Measurements from ENCODE around the gene DNAJC4.

Gene DNAJC4

DNA sequence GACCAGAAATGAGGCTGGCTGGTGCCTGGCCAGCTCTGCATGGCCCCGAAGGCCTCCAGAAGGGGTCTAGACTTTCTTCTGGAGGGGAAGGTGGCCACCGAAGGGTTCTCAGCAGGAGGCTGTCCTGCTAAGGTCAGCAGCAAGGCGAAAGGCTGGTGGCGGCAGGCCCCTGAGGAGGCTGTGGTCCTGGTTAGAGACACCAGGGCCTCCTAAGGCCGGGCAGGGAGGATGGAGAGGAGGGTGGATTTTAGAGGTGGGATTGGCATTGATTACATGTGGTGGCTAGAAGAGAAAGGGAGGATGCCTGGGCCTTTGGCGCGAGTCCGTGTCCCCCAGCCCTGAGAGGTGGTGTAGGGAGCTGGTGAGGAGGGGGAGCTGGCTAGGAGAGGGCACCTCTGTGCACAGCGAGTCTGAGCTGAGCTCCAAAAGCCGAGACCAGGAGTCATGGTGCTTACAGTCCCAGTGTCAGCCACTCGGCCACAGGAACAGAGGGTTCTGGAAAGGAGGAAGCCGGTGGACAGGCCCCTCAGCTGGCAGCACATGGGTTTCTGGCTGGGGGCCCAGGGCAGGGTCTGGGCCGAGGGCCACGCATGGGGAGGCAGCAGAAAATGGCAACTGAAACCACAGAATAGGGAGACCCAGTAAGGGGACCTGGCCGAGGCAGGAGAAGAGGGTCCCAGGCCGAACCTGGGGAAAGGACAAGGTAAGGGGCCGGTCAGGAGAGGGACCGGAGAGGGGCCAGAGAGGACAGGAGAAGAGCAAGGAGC is 21.4 kb upstream of the DNAJC4 start:
- DNase-seq, result no peak

DNA sequence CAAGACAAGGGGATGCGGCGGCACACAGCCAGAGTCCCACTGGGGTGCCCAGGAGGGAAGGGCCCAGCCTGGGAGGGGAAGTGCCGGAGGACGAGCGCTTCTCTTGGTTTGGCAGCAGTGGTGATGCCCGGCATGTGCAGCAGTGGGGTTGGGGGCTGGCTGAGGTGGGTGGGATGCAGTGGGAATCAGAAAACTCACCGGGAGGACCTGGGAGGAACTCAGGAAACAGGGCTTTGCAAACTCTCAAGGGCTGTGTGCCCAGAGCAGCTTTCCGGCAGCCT is 20.8 kb upstream of the DNAJC4 start:
- no peak for DNase-seq

DNA sequence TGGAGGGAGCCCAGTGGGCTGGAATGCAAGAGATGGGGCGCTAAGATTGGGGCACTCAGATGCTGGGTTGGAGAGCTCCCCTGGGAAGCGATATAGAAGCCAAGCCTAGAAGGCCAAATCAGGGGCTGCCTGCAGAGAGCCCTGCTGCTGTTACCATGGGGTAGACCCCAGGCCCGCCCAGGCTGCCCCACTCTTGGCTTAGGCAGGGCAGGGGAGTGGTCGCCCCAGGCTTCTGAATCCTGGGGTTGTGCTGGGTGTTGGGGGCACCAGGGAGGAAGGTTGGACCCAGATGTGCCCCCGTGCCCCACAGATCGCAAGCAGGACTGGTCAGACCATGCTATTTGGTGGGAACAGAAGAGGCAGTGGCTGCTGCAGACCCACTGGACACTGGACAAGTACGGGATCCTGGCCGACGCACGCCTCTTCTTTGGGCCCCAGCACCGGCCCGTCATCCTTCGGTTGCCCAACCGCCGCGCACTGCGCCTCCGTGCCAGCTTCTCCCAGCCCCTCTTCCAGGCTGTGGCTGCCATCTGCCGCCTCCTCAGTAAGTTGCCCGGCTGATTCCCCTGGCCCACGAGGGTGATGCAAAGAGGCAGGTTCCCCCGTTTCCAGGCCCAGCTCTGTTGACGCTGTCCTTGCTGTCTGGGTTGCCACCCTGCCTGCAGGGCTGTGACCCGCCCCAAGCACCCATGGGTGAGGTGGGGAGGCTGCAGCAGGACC is 19.9 kb upstream of the DNAJC4 start:
- DNase-seq, result no peak

DNA sequence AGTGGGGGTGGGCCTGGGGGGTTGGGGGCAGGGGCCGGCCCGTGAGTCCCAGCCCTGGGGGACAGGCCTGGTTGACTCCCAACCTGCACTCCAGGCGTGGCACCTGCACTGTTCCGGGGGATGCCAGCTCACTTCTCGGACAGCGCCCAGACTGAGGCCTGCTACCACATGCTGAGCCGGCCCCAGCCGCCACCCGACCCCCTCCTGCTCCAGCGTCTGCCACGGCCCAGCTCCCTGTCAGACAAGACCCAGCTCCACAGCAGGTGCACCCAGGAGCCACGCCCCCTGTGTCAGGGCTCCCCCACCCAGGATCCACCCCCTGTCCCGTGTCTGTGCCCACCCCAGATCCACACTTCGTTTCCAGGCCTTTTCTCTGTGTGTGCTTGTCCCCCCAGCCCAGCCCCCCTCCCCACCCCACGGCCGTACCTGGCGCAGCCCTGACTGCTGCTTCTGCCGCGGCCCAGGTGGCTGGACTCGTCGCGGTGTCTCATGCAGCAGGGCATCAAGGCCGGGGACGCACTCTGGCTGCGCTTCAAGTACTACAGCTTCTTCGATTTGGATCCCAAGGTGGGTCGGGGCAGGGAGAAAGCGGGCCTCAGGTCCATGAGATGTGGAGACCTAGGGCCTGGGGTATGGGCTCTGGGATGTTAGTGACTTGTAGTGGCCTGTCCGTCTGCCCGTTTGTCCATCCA is 19.0 kb upstream of the DNAJC4 start:
- DNase-seq, result no peak

DNA sequence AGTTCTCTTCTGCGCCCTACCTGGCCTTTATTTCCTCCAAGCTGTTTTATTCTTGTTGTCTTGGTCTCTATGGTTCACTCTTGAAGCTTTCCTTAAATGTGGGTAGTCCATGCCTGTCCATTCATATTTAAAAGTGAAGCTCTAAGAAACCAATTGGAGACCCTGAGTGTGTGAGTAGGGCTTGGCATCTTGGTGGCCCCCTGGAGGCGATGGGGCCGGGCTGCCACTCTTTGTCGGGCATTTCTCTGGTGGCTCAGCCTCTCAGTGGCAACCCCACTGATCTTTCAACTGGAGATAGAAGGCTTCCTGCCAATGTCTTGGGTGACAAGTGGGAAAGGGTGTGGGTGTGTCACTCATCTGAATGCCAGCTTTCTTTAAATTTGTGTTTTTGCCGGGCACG is 13.5 kb upstream of the DNAJC4 start:
- no peak for DNase-seq

DNA sequence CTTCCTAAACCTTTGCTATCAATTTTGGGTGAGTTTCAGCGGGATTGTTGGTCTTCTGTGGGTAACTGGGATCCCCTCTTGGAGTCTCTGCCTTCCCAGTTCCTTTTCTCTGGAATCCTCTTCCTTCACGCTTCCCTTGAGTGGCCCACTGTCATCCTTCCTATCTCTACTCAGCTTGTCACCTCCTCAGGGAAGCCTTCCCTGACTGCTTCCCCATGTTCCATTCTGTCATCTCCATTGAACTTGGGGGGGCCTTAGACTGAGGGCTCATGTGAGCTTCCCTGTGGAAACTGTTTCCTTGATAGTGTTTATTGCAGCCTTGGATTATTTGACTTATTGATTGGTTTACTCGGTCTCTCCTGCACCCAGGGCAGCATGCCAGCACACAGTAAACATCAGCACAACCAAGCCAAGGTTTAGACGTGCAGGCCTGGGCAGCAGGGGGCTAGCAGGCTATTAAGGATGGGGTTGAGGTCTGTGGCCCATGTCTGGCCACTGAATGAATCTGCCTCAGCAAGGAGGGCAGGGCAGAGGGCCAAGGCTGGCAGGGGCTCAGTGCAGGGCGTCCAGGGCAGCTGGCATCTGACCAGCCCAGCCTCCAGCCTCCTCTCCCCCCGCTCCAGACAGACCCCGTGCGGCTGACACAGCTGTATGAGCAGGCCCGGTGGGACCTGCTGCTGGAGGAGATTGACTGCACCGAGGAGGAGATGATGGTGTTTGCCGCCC is 11.6 kb upstream of the DNAJC4 start:
- DNase-seq, result no peak

DNA sequence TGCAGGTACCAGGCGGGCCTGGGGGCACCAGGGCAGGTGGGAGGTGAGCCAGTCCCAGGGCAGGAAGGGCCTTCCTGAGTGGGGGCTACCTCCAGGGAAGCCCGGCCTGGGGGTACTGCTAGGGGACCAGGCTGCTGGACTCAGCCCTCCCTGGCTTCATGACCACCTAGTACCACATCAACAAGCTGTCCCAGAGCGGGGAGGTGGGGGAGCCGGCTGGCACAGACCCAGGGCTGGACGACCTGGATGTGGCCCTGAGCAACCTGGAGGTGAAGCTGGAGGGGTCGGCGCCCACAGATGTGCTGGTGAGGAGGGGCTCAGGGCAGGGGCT is 11.0 kb upstream of the DNAJC4 start:
- no peak for DNase-seq

DNA sequence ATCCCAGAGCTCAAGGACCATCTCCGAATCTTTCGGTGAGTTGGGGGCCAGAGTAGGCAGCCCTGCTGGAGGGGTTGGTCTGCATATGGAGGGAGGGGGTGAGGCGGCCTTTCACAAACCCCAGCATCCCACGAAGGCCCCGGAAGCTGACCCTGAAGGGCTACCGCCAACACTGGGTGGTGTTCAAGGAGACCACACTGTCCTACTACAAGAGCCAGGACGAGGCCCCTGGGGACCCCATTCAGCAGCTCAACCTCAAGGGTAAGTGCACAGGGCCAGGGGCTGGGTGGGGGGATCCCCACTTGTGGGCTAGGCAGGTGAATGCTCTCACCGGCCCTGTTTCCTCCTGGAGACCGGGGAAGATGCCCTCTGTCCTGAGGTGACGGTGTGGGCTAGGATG is 10.6 kb upstream of the DNAJC4 start:
- DNase-seq, result no peak

DNA sequence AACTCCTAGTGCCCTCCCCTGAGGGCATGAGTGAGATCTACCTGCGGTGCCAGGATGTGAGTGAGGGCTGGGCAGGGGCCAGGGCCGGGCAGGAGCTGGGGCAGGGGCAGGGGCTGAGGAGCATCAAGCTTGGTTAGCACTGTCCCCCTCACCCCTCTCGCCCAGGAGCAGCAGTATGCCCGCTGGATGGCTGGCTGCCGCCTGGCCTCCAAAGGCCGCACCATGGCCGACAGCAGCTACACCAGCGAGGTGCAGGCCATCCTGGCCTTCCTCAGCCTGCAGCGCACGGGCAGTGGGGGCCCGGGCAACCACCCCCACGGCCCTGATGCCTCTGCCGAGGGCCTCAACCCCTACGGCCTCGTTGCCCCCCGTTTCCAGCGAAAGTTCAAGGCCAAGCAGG is 10.1 kb upstream of the DNAJC4 start:
- DNase-seq, result no peak

DNA sequence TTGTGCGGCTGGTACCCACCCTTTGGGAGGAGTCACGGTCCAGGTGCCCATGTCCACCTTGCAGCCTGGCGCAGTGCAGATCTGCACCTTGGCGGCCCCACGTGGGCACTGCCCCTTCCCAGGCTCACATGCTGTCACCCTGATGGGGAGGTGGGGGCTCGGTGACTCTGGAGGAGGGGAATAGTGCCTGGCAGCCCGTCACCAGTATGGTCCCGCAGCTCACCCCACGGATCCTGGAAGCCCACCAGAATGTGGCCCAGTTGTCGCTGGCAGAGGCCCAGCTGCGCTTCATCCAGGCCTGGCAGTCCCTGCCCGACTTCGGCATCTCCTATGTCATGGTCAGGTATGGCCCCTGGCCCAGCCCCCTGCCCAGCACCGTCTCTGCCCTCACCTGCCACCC is 9.6 kb upstream of the DNAJC4 start:
- no peak for DNase-seq

DNA sequence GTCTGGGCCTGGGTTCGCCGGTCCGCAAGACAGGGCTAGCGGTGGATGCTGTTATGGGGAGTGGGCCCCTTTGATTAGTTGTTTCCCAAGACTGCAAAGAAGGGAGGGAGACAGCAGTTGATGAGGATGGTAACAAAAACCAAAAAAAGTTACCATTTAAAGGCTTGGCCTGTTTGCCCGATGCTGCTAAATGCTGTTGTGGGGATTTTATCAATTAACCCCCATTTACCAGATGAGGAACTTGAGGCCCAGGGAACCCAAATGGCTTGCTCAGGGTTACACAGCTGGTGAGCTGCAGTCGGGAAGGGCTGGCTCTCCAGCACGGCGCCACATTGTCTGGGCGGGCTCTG is 7.7 kb upstream of the DNAJC4 start:
- no peak for DNase-seq

DNA sequence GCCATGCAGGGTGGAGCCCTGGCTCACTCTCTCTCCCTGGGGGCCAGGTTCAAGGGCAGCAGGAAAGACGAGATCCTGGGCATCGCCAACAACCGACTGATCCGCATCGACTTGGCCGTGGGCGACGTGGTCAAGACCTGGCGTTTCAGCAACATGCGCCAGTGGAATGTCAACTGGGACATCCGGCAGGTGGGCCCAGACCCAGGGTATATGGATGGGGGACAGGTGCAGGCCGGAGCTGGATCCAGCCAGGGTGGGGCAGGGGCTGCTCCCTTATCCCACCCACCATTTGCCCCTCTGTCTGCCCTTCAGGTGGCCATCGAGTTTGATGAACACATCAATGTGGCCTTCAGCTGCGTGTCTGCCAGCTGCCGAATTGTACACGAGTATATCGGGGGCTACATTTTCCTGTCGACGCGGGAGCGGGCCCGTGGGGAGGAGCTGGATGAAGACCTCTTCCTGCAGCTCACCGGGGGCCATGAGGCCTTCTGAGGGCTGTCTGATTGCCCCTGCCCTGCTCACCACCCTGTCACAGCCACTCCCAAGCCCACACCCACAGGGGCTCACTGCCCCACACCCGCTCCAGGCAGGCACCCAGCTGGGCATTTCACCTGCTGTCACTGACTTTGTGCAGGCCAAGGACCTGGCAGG is 7.2 kb upstream of the DNAJC4 start:
- DNase-seq, result no peak

DNA sequence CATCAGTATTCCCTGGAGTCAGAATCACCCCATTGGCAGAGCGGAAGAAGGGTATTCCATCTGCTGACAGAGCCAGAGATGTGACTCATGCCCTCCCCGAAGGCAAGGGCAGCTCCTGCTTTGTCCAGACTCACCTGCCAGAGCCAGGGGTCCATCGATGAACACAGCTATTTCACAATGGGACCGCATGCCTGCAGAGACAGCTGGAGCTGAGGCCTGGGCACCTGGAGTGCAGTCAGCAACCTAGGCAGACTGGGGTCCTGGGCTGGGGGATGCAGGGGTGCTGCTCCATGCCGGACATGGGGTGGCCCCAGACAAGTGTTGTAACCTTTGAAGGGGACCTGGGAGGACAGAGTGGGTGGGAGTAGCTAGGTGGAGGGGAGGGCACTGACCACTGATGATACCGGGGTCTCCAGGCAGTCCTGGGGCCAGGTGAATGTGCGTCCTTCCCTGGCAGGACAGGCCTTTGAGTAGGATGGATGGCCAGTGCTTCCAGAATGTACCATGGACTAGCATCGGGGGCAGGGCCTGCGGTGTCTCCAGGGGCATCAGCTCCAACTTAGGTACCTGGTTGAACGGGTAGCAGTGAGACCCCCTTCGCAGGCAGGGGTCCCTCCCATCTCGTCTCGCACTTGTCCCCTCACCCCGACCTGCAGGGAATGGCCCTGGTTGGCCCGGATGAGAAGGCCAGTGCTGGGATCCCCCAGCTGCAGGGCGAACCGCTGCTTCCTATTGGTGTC is 6.0 kb upstream of the DNAJC4 start:
- no peak for DNase-seq

DNA sequence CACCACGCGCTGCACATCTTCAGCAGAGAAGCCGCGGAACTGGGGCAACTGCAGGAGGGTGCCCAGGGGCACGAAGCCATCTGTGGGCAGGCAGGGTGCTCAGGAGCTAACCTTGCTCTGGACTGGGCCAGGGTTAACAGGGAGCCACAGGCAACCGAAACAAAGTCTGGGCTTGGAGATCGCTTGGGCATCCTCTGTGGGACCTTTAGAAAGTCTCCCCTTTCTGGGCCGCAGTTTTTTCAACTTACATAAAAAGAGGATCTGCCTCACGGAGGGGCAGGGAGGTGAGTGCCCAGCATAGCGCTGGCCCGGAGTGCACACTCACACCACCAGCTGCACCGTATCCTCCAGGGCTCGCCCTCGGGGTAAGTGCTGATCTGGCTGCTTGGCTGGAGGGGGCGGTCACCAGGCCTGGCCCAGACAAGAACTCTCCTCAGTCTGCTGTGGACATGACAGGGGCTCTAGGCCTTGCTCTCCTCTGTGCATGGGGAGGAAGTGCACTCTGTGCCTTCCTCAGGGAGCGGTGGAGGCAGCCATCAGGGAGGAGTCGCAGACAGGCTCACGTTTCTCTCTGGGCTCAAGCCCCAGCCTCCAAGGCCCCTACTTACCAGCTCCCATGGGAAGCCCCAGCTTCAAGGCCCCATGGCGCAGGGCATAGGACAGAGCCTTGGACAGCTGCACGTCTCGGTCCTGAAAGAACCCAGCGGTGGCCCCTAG is 5.3 kb upstream of the DNAJC4 start:
- no peak for DNase-seq

DNA sequence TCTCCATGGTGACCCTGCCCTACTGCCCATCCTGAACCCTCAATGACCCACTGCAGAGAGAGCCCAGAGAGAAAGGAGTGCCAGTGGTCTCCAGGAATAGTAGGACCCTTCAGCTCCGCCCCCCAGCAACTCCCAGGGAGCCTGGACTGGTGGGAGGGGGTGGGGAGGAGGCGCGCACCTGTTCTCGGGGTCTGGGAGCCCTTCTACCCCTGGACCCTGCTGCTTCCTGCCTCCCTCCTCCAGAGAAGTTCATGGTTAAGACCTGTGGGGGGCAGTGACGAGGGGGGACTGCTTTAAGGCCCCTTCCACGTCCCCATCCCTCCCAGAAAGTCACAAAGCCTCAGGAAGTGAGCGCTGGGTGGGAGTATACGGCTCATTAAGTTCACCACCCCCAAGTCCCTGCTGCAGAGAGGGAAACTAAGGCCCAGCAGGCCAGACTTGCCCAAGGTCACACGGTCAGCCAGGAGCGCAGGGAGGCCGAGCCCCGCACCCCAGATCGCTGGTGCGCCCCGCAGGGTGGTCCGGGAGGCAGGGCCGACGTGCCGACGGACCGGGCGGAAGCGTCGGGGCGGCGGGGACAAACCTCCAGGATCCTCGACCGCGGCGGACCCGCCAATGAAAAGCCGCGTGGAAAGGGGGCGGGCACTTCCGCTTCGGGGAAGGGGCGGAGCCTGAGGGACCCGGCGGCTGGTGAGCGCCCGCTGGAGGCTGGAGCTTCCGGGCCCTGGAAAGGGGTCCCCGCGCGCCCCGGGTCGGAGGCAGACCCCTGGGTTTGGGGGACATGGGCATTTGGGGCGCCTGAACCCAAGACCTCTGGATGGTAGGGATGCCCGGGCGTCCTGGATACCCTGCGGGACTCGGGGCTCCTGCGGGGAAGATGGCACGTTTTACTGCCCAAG is 4.5 kb upstream of the DNAJC4 start, which contains the start of the genes NUDT22 and TRPT1:
Gene NUDT22 (plus strand): TSS at position 667 of the 899 bp plus-strand sequence. CDS start 379 bp downstream, outside the sequence.
Gene TRPT1 (minus strand): TSS at position 579 of the 899 bp plus-strand sequence. CDS start 326 bp downstream, at position 253.
- DNase-seq, result peak; percentile 85 to 88

DNA sequence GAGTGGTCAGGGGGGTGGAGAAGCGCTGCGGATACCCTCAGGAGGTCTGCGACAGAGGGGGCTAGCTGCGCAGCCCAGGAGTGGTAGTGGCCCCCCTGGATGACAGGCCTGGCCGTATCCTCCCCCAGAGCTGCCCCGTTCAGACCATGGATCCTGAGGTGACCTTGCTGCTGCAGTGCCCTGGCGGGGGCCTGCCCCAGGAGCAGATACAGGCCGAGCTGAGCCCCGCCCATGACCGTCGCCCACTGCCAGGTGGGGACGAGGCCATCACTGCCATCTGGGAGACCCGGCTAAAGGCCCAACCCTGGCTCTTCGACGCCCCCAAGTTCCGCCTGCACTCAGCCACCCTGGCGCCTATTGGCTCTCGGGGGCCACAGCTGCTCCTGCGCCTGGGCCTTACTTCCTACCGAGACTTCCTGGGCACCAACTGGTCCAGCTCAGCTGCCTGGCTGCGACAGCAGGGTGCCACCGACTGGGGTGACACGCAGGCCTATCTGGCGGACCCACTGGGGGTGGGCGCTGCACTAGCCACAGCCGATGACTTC is 3.8 kb upstream of the DNAJC4 start:
- peak; percentile 64 to 67 for DNase-seq

DNA sequence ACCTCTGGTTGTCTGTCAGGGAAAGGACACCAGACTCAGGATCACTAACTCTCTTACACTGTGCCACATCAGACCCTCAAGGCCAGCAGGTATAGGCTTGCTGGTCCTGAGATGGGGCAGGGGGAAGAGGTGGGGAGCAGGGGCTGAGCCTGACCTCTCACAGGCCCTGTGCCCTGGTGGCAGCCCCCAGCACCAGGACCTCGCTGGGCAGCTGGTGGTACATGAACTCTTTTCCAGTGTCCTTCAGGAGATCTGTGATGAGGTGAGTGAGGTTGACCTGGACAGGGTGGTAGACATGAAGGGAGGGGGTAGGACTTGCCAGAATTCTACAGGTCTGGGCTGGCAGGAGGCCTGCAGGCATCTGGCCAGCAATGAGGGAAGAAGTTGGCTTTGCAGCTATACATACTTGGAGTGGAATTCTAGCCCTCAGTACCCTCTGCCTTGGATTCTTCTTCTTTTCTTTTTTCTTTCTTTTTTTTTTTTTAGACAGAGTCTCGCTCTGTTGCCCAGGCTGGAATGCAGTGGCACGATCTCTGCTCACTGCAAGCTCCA is 2.9 kb upstream of the DNAJC4 start:
- no peak for DNase-seq

DNA sequence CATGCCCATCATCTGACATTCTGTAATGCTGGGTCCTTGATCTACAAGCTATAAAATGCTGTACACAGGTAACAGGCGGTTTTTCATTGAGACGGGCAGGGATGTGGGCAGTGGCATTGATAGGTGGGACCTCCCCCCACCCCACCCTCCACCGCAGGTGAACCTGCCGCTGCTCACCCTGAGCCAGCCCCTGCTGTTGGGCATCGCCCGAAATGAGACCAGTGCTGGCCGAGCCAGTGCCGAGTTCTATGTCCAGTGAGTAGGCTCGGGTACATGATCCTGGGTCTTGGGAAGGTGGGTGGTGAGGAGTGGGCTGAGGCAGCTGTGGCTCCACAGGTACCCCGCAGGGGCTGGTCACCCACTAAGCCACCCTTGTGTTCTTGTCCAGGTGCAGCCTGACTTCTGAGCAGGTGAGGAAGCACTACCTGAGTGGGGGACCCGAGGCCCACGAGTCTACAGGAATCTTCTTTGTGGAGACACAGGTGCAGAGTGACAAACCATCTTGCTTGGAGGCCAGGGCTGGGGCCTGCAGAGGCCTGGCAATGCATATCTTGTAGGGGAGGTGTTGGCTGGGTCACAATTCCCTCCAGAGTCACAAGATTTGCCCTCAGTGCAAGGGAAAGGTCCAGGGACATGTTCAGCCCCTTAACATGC is 1.1 kb upstream of the DNAJC4 start:
- DNase-seq, result no peak

DNA sequence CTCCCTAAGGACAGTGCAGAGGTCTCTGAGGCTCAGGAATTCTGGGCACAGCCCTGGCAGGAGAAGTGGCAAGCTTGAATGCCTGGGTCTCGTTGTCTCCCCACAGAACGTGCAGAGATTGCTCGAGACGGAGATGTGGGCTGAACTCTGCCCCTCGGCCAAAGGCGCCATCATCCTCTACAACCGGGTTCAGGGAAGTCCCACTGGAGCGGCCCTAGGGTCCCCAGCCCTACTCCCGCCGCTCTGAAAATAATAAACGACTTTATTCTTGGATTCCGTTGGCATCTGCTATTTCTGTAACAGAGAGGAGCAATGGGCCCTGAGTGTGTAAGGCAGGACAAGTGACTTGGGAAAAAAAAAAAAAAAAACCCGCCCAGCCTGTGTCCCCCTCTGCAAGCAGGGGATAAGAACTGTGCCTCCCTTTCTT is 591 bp upstream of the DNAJC4 start:
- DNase-seq, result no peak
